ENCODE results near the gene IFNA13. TPM values are rescaled to one million over a fixed set of nuclear protein-coding genes. Genes with fewer than 3 reads are reported as not detected.
A peak's percentile ranks its signal among the peaks of the same experiment; 100 is the strongest.

The IFNA13 gene
- total RNA-seq, 1 donor from 2014 or later = not detected

- no peaks in the 10 kb centered on the region for H3K36me3 ChIP-seq (ENCODE audit: control insufficient read depth, insufficient read depth, low read length)
- peaks cover 6% of the 10 kb centered on the region for H3K27me3 ChIP-seq (ENCODE audit: control insufficient read depth, insufficient read depth, low read length)
- DNase-seq (ENCODE audit: low read depth) (no peak), FAIRE-seq (no peak)
- H3K4me3 ChIP-seq (ENCODE audit: low read depth, low read length) = no peak overlapping the region
- TF ChIP-seq CTCF (IDR thresholded peaks at IDR 0.05; ENCODE audit: insufficient read depth, low read length, severe bottlenecking) = no peak
Measured at GRCh38 chr9:21348430-21348970, 19.4 kb downstream of the IFNA13 start.

- Histone ChIP-seq H3K27me3 (ENCODE audit: control insufficient read depth, insufficient read depth, low read length) (no peaks in the 10 kb centered on the region), H3K4me3 (ENCODE audit: low read depth, low read length) (no peak overlapping the region), H3K36me3 (ENCODE audit: control insufficient read depth, insufficient read depth, low read length) (no peaks in the 10 kb centered on the region)
- FAIRE-seq = no peak
- no peak for DNase-seq (ENCODE audit: low read depth)
- TF ChIP-seq CTCF (IDR thresholded peaks at IDR 0.05; ENCODE audit: insufficient read depth, low read length, severe bottlenecking) = no peak
Measured at GRCh38 chr9:21340735-21341134, 27.1 kb downstream of the IFNA13 start.

GRCh38 chr9:21336457-21336856 is 31.4 kb downstream of the IFNA13 start:
- FAIRE-seq = no peak
- Histone ChIP-seq H3K36me3 (ENCODE audit: control insufficient read depth, insufficient read depth, low read length) (peaks cover 5% of the 10 kb centered on the region), H3K27me3 (ENCODE audit: control insufficient read depth, insufficient read depth, low read length) (no peaks in the 10 kb centered on the region), H3K4me3 (ENCODE audit: low read depth, low read length) (no peak overlapping the region)
- DNase-seq (ENCODE audit: low read depth) = no peak
- TF ChIP-seq CTCF (IDR thresholded peaks at IDR 0.05; ENCODE audit: insufficient read depth, low read length, severe bottlenecking) = no peak

- no peak for TF ChIP-seq CTCF (IDR thresholded peaks at IDR 0.05; ENCODE audit: insufficient read depth, low read length, severe bottlenecking)
- Histone ChIP-seq H3K4me3 (ENCODE audit: low read depth, low read length) (peak within 1 kb of the TSS; percentile 54), H3K36me3 (ENCODE audit: control insufficient read depth, insufficient read depth, low read length) (peaks cover 5% of the 10 kb centered on the region), H3K27me3 (ENCODE audit: control insufficient read depth, insufficient read depth, low read length) (no peaks in the 10 kb centered on the region)
- DNase-seq (ENCODE audit: low read depth) (peak; percentile 79), FAIRE-seq (peak; percentile 94)
Measured at GRCh38 chr9:21334701-21335632, 32.9 kb downstream of the IFNA13 start, which contains the start of gene KLHL9. KLHL9 (minus strand) TSS chr9:21335404; CDS start chr9:21334859, 545 bp downstream.

- DNase-seq (ENCODE audit: low read depth) (no peak), FAIRE-seq (peak; percentile 32)
- Histone ChIP-seq H3K4me3 (ENCODE audit: low read depth, low read length) (no peak overlapping the region), H3K36me3 (ENCODE audit: control insufficient read depth, insufficient read depth, low read length) (peaks cover 5% of the 10 kb centered on the region), H3K27me3 (ENCODE audit: control insufficient read depth, insufficient read depth, low read length) (no peaks in the 10 kb centered on the region)
- no peak for TF ChIP-seq CTCF (IDR thresholded peaks at IDR 0.05; ENCODE audit: insufficient read depth, low read length, severe bottlenecking)
Measured at GRCh38 chr9:21333226-21333625, 34.6 kb downstream of the IFNA13 start.
